Ascending aorta (tissue), 2 donors: ENCODE data around the gene TECPR1. TPM values are rescaled to one million over a fixed set of nuclear protein-coding genes. Genes with fewer than 3 reads are reported as not detected.

Source experiments
- DNase-seq, 2 donors: peaks; one replicate each; pipeline ENCODE4 v3.0.0-alpha.2; 2019; ENCODE audit warnings: low spot score in 2 of 2
- H3K27ac ChIP-seq, 2 donors: fragments of 200-600 bp; sonication (generic); one replicate each; pipeline ENCODE4 v1.5.1; 2016 to 2017; ENCODE audit warnings: mild to moderate bottlenecking in 1 of 2
- H3K27me3 ChIP-seq: fragments of 200-600 bp; sonication (generic); one replicate; pipeline ENCODE4 v1.5.1; 2017
- H3K36me3 ChIP-seq, 2 donors: fragments of 200-600 bp; sonication (generic); one replicate each; pipeline ENCODE4 v1.5.1; 2016
- H3K4me1 ChIP-seq, 2 donors: fragments of 200-600 bp; sonication (generic); one replicate each; pipeline ENCODE4 v1.5.1; 2016 to 2017; ENCODE audit warnings: mild to moderate bottlenecking in 1 of 2
- H3K4me3 ChIP-seq, 2 donors: fragments of 200-600 bp; sonication (generic); one replicate each; pipeline ENCODE4 v1.5.1; 2016 to 2017; ENCODE audit warnings: mild to moderate bottlenecking in 1 of 2
- H3K9me3 ChIP-seq, 2 donors: fragments of 200-600 bp; sonication (generic); one replicate each; pipeline ENCODE4 v1.5.1; 2016
- intact Hi-C: fragments of 100-400 bp; cut with DNase I; formaldehyde crosslinking; loops from one replicate; pipeline ENCODE4 v1.15.1; 2023
- total RNA-seq: library from RNA; depleted of rRNA; stranded (reverse); fragments of >200 nt; gene quantifications from one replicate; pipeline ENCODE4 v1.1.0, GENCODE V29; 2016
- TF ChIP-seq, protein P1 (sequence below), 3 experiments: fragments of 200-600 bp in 2 of 3; fragments of 450-650 bp in 1 of 3; sonication (generic) in 2 of 3; IDR thresholded peaks; one replicate each; pipeline ENCODE4 v1.5.1; 2016 to 2019; ENCODE audit warnings: antibody characterized with exemption in 3 of 3, mild to moderate bottlenecking in 1 of 3, moderate library complexity in 1 of 3

TECPR1 gene
- total RNA-seq, 1 donor from 2014 or later: 28.1 TPM

DNA sequence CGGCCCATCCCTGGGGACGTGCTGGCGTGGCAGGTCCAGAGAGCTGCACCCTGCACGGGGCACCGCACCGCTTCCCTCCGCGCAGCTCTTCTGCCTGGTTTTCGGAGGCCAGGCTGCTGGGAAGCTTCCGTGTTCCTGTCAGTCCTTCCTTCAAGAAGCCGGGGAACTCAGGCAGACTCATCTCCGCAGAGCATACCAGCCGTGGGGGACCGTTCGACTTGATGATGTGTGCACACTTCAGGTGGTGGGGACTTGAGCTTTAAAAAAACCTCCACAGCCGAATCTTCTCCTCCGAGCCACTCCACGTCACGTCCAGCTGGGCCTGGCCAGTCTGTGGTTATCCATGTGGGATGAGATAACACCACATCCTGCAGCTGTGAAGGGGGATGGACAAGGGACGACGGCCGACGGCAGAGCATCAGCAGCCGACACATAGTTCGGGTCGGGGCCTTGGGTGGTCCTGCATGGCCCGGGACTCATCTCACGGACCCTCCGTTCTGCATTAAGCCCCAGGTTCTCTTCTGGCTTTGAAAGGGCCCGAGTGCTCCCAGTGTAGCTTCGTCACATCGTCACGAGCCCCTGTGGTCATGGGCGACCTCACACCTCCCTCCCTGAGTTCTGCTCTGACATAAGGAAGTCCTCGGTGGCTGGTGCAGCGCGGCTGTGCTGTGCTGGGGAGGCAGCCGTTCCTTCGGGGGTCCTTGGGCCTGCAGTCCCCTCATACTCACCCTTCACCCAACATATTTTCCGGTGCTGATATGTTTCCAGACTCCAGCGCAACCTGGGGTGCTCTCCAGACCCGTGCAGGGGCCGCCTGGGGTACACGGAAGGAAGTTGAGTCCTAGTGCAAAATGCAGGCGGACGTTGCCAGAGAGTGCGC lies 45.3 kb downstream of the TECPR1 start:
- peak in 1 of 2 donors; percentile 61 for DNase-seq
- Histone ChIP-seq H3K4me3 (no peak overlapping the region), H3K27ac (no peak overlapping the region), H3K4me1 (no peaks in the 10 kb centered on the region), H3K36me3 (peaks cover 32 to 51% of the 10 kb centered on the region in 2 donors), H3K9me3 (no peaks in the 10 kb centered on the region), H3K27me3 (no peaks in the 10 kb centered on the region)
- TF ChIP-seq, protein P1, sequence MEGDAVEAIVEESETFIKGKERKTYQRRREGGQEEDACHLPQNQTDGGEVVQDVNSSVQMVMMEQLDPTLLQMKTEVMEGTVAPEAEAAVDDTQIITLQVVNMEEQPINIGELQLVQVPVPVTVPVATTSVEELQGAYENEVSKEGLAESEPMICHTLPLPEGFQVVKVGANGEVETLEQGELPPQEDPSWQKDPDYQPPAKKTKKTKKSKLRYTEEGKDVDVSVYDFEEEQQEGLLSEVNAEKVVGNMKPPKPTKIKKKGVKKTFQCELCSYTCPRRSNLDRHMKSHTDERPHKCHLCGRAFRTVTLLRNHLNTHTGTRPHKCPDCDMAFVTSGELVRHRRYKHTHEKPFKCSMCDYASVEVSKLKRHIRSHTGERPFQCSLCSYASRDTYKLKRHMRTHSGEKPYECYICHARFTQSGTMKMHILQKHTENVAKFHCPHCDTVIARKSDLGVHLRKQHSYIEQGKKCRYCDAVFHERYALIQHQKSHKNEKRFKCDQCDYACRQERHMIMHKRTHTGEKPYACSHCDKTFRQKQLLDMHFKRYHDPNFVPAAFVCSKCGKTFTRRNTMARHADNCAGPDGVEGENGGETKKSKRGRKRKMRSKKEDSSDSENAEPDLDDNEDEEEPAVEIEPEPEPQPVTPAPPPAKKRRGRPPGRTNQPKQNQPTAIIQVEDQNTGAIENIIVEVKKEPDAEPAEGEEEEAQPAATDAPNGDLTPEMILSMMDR (IDR thresholded peaks at IDR 0.05): no peak
- intact Hi-C loops: no loop called here

DNA sequence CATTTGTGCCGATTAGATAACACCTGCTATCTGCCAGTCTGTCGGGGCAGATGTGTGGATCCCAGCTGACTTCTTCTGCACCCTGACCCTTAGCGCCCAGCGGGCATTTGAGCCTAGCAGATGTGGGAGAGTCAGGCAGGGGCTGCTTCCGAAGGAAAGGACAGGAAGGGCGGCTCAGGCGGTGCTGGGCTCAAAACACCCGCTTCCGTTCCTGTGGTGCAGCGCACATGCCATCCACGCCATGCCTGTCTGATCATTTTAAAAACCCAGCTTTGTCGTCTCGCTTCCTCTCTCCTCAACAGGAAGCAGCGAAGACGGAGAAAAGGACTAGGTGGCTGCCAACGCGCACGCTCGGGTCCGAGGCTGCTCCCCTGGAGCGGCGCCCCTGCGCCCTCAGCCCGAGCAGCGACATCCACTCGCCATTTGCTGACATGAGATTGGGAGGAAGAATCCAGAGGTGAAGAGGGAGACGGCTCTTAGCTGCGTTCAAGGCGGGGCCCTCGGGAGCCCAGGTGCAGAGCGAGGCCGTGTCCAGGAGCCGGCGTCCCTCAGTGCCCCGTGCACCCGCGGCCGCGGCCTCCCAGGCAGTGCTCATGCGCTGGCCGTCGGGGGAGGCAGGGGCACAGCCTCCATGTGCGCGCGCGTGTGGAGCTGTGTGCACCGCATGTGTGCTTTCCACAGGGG lies 46.7 kb downstream of the TECPR1 start:
- Histone ChIP-seq H3K36me3 (peaks cover 32 to 51% of the 10 kb centered on the region in 2 donors), H3K4me1 (no peaks in the 10 kb centered on the region), H3K9me3 (no peaks in the 10 kb centered on the region), H3K27ac (no peak overlapping the region), H3K27me3 (no peaks in the 10 kb centered on the region), H3K4me3 (no peak overlapping the region)
- TF ChIP-seq, protein P1 (IDR thresholded peaks at IDR 0.05): no peak
- DNase-seq: peak in 1 of 2 donors; percentile 55
- intact Hi-C loops: no loop called here

DNA sequence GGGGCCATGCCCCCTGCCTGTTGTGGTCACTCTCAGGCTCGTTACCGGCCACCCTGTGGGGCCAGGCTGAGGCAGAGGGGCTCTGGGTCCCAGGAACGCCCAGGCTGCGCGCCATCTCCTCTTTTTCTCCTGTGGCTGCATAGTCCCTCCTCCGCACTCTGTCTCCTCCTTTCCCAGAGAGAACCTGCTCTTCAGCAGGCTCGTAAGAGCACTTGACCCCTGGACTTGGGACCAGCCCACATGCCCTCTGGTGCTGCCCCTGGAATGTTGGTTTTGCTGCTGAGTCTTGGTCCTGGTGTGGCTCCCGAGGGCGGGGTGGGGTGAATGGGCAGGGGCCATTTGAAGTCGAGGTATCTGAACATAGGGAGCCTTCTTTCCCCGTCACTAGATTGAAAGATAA lies 47.4 kb downstream of the TECPR1 start:
- Histone ChIP-seq H3K36me3 (peaks cover 32 to 51% of the 10 kb centered on the region in 2 donors), H3K27me3 (no peaks in the 10 kb centered on the region), H3K9me3 (no peaks in the 10 kb centered on the region), H3K4me1 (no peaks in the 10 kb centered on the region), H3K4me3 (no peak overlapping the region), H3K27ac (no peak overlapping the region)
- intact Hi-C loops: no loop called here
- peak in 1 of 2 donors; percentile 22 for DNase-seq
- TF ChIP-seq, protein P1 (IDR thresholded peaks at IDR 0.05): no peak

DNA sequence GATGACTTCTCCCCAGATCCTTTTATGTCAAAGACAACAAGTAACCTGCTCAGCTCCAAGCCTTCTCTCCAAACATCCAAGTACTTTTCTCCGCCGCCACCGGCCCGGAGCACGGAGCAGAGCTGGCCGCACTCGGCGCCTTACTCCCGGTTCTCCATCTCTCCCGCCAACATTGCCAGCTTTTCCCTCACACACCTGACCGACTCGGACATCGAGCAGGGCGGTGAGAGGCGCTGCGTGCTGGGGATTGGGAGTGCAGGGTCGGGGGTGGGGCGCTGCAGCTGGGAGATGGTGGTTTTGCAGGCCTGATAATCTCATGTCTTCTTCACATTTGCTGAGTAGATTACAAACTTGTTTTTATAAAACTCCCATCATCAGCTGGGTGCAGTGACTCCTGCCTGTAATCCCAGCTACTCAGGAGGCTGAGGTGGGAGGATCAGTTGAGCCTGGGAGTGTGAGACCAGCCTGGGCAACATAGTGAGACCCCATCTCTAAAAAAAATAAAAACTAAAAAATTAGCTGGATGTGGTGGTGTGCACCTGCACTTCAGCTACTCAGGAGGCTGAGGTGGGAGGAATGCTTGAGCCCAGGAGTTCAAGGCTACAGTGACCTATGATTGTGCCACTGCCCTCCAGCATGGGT lies 47.9 kb downstream of the TECPR1 start:
- intact Hi-C loops: no loop called here
- H3K27ac ChIP-seq: no peak overlapping the region
- no peaks in the 10 kb centered on the region for H3K4me1 ChIP-seq
- peak in 1 of 2 donors; percentile 38 for DNase-seq
- H3K9me3 ChIP-seq: no peaks in the 10 kb centered on the region
- no peak overlapping the region for H3K4me3 ChIP-seq
- no peaks in the 10 kb centered on the region for H3K27me3 ChIP-seq
- TF ChIP-seq, protein P1 (IDR thresholded peaks at IDR 0.05): no peak
- peaks cover 32 to 51% of the 10 kb centered on the region in 2 donors for H3K36me3 ChIP-seq

DNA sequence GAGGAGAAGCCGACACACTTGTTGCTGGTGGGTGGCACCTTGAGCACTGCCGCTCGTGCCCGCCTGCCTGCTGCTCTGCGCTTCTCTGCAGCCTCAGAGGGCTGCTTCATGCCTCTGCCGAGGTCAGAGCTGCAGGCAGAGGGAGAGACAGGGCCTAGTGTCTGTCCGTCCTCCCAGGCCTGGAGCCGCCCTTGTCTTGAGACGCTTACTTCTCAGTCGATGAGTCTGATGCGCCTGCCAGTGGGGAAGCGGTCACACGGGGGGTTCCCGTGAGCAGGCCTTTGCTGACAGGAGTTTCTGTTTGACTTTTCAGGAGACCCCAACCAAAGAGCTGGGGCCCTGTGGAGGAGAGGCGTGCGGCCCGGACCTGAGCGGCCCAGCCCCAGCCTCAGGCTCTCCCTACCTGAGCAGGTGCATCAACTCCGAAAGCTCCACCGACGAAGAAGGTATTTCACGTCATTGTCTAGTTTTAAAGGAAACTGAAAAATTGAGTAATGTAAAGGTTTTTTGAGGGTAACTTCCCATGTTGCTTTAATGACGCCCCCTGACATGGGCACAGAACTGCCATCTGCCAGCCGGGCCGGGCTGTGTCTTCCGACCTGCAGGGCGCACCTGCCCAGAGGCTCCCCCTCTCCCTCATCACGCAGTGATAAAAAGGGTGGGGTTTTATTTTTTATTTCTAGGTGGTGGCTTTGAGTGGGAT lies 48.6 kb downstream of the TECPR1 start:
- H3K27ac ChIP-seq: no peak overlapping the region
- H3K4me3 ChIP-seq: no peak overlapping the region
- TF ChIP-seq, protein P1 (IDR thresholded peaks at IDR 0.05): no peak
- H3K36me3 ChIP-seq: peaks cover 32 to 52% of the 10 kb centered on the region in 2 donors
- H3K27me3 ChIP-seq: no peaks in the 10 kb centered on the region
- peaks cover 1 to 5% of the 10 kb centered on the region in 2 donors for H3K9me3 ChIP-seq
- DNase-seq: peak in 1 of 2 donors; percentile 52
- intact Hi-C loops: no loop called here
- no peaks in the 10 kb centered on the region for H3K4me1 ChIP-seq
